Nephron (organoid): Measurements from ENCODE around the gene PRRC2A.
A peak's percentile ranks its signal among the peaks of the same experiment; 100 is the strongest.

Source experiments
- H3K27ac Mint-ChIP-seq, 3 experiments: 2 replicates each; pipeline ENCODE4 v1.8.0; 2020; ENCODE audit warnings: mixed read lengths in 3 of 3, mild to moderate bottlenecking in 2 of 3, moderate library complexity in 1 of 3
- H3K27me3 Mint-ChIP-seq: 2 replicates; pipeline ENCODE4 v1.8.0; 2021; ENCODE audit warnings: low read depth, mild to moderate bottlenecking, moderate library complexity, mixed read lengths
- H3K36me3 Mint-ChIP-seq: 2 replicates; pipeline ENCODE4 v1.8.0; 2020; ENCODE audit warnings: low read depth, mixed read lengths
- H3K4me1 Mint-ChIP-seq: 2 replicates; pipeline ENCODE4 v1.8.0; 2020; ENCODE audit warnings: mixed read lengths
- H3K4me3 Mint-ChIP-seq, 3 experiments: 2 replicates each; pipeline ENCODE4 v1.8.0; 2020; ENCODE audit warnings: mild to moderate bottlenecking in 3 of 3, mixed read lengths in 3 of 3, moderate library complexity in 2 of 3
- H3K9me3 Mint-ChIP-seq: 2 replicates; pipeline ENCODE4 v1.8.0; 2020; ENCODE audit warnings: mixed read lengths
- TF ChIP-seq, protein P1 (sequence below), 3 experiments: fragments of 200-600 bp; sonication (generic); IDR thresholded peaks; one replicate each; pipeline ENCODE4 v1.5.0; 2021; ENCODE audit warnings: antibody characterized with exemption in 3 of 3; ENCODE audit not compliant: unreplicated experiment in 3 of 3

The PRRC2A gene

DNA sequence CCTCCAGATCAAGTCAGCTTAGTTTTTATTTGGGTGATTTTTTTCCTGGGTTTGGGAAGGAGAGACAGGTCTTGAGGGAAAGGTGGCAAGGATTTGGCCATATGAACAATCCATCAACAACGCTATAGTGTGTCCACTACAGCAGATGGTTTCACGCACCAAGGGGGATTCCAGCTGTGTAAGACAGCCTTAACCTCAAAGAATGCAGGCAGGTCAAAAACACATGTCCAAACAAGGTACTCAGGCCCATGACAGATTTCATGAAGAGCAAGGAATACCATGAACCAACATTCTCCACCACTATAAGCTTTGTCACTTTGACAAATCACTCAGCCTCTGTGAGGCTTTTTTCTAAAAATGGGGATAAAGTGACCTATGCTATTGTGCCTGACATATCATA lies 3.5 kb upstream of the PRRC2A start:
- Mint-ChIP-seq H3K4me3 (peak overlapping the region; percentile 43 to 71 (median 58)), H3K27me3 (no peaks in the 10 kb centered on the region), H3K27ac (peak overlapping the region; percentile 78 to 94 (median 86)), H3K9me3 (no peaks in the 10 kb centered on the region), H3K36me3 (peaks cover under 1% of the 10 kb centered on the region), H3K4me1 (peaks cover 18% of the 10 kb centered on the region)
- TF ChIP-seq, protein P1, sequence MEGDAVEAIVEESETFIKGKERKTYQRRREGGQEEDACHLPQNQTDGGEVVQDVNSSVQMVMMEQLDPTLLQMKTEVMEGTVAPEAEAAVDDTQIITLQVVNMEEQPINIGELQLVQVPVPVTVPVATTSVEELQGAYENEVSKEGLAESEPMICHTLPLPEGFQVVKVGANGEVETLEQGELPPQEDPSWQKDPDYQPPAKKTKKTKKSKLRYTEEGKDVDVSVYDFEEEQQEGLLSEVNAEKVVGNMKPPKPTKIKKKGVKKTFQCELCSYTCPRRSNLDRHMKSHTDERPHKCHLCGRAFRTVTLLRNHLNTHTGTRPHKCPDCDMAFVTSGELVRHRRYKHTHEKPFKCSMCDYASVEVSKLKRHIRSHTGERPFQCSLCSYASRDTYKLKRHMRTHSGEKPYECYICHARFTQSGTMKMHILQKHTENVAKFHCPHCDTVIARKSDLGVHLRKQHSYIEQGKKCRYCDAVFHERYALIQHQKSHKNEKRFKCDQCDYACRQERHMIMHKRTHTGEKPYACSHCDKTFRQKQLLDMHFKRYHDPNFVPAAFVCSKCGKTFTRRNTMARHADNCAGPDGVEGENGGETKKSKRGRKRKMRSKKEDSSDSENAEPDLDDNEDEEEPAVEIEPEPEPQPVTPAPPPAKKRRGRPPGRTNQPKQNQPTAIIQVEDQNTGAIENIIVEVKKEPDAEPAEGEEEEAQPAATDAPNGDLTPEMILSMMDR (IDR thresholded peaks at IDR 0.05; ENCODE audit: unreplicated experiment in 3 of 3) = no peak

DNA sequence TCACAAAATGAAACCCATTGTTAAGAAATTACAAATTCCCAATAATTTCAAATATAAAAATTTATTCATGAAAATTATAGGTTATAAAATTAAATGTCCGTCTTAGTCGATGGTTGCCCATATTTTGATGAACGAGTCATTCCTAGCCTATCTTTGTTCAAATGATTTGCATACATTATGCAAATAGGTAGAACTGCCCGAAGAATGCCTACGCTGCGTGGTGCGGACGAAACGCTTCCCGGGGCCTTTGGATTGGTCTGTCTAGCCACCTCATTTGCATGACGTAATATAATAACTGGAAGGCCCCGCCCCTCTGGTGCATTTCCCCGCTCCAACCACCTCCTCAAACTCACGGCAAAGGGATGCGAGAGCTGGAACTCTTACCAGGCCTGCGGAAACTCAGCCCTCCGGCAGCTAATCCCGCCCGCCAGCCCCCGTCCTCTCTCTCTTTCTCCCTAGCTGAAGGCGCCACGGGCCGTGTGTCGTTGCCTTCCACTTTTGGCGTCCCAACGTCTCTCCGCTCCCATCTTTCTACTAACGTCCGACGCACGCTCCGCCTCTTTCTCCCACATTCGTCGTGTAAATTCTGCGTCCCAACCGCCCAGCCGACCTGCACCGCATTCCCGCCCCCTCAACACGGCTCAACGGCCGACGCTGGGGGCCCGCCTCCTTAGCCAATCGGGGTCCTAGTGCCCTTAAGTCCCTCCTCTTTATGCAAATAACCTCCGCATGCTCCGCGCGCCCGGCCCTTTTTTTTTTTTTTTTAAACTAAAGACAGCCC lies 520 bp upstream of the PRRC2A start:
- Mint-ChIP-seq H3K9me3 (no peaks in the 10 kb centered on the region), H3K27ac (peak overlapping the region; percentile 91 to 99 (median 98)), H3K4me3 (peak overlapping the region; percentile 86 to 90 (median 87))

DNA sequence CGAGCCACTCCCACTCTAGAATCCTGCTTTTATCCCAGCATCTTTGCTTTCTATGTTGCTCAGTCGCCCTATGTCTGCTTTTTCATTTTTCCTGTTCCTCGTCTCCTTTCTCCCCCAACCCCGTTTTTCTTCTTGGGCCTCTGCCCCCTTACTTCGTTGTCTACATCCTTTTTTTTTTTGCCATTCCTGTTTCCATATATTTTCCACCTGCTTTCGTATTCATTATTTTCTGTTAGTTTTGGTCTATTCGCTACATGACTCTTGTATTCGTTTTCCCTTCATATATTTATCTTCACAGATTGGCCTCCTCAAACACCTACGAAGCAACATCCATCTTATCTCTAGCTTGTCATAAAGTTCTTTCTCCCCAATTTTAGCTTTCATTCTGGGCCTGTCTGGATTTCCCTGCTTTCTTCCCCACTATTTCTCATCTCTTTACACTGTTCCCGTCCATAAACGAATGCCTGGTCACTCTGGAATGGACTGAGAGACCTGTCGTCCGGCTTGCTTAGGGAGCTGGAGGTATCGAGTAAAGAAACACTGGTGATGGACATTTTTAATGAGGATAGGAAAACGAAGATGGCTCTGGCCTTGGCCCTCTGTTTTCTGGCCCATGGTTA lies 915 bp downstream of the PRRC2A start:
- peaks cover 20% of the 10 kb centered on the region for H3K4me1 Mint-ChIP-seq
- TF ChIP-seq, protein P1 (IDR thresholded peaks at IDR 0.05; ENCODE audit: unreplicated experiment in 3 of 3) = no peak

More for the DNA sequence above, 520 bp upstream of the PRRC2A start:
- peaks cover 23% of the 10 kb centered on the region for H3K4me1 Mint-ChIP-seq
- TF ChIP-seq, protein P1 (IDR thresholded peaks at IDR 0.05; ENCODE audit: unreplicated experiment in 3 of 3) = no peak
- H3K36me3 Mint-ChIP-seq = peaks cover 25% of the 10 kb centered on the region
- no peaks in the 10 kb centered on the region for H3K27me3 Mint-ChIP-seq

DNA sequence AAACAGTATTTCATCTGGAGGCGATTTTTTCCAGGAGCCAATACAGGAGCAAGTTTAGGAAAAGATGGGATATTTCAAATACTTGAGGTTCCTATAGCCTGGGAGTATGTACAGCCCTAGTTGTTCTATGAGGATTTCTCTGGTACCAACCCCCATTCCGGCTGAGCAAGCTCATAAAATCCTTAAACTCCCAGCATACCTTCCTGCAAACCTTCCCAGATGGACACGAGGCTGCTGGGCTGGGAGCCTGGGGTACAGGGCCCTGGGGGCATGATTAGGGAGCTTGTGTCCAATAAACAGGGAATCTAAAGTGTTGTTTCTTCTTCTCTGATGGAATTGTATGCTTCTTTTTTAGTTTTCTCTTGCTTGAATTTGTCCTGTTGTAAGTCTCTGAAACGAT lies 1.5 kb downstream of the PRRC2A start:
- H3K9me3 Mint-ChIP-seq = no peaks in the 10 kb centered on the region
- H3K4me1 Mint-ChIP-seq = peaks cover 15% of the 10 kb centered on the region

More for the DNA sequence above, 915 bp downstream of the PRRC2A start:
- Mint-ChIP-seq H3K36me3 (peaks cover 39% of the 10 kb centered on the region), H3K9me3 (no peaks in the 10 kb centered on the region), H3K27me3 (no peaks in the 10 kb centered on the region), H3K4me3 (peak overlapping the region; percentile 90 to 96 (median 96)), H3K27ac (peak overlapping the region; percentile 96 to 99 (median 99))

DNA sequence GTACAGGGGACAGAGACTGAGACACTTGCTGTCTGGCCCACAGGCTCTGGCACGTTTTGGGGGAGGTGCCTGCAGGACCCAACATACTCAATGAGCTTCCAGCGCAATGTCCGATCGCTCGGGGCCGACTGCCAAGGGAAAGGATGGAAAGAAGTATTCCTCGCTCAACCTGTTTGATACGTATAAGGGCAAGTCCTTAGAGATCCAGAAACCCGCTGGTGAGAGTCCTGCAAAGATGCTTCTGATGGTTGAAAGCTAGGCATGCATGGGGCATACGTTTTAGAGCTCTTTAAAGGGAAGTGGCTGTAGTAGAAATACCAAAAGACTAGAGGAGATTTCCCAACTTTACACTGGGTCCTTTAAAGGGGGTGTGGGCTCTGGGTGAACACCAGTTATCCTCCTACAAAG lies 2.2 kb downstream of the PRRC2A start:
- H3K27me3 Mint-ChIP-seq = no peaks in the 10 kb centered on the region
- H3K4me3 Mint-ChIP-seq = peak overlapping the region; percentile 90 to 96 (median 96)
- TF ChIP-seq, protein P1 (IDR thresholded peaks at IDR 0.05; ENCODE audit: unreplicated experiment in 3 of 3) = no peak
- H3K9me3 Mint-ChIP-seq = no peaks in the 10 kb centered on the region
- H3K27ac Mint-ChIP-seq = peak overlapping the region; percentile 96 to 99 (median 99)
- peaks cover 14% of the 10 kb centered on the region for H3K4me1 Mint-ChIP-seq
- peaks cover 51% of the 10 kb centered on the region for H3K36me3 Mint-ChIP-seq

More for the DNA sequence above, 1.5 kb downstream of the PRRC2A start:
- TF ChIP-seq, protein P1 (IDR thresholded peaks at IDR 0.05; ENCODE audit: unreplicated experiment in 3 of 3) = no peak
- Mint-ChIP-seq H3K4me3 (peak overlapping the region; percentile 90 to 96 (median 96)), H3K36me3 (peaks cover 44% of the 10 kb centered on the region), H3K27me3 (no peaks in the 10 kb centered on the region), H3K27ac (peak overlapping the region; percentile 96 to 99 (median 99))
